B cell (primary cell): ENCODE data around the gene PGAP6. TPM values are rescaled to one million over a fixed set of nuclear protein-coding genes. Genes with fewer than 3 reads are reported as not detected.

Experiments
- ATAC-seq: fragments of 200-7000 bp; cut with Tn5 transposase; one replicate; pipeline ENCODE4 v1.10.0; 2021; ENCODE audit warnings: low read depth, mild to moderate bottlenecking, moderate number of reproducible peaks, moderate library complexity
- CTCF ChIA-PET: fragments of 350-600 bp; sonication (Branson Sonifier 250); formaldehyde crosslinking; loops from one replicate; lab custom pipeline; 2021; ENCODE audit warnings: antibody characterized with exemption, inconsistent platforms; lab: Charles Lee
- POLR2A ChIA-PET: fragments of 350-600 bp; sonication (Branson Sonifier 250); formaldehyde crosslinking; loops from one replicate; lab custom pipeline; 2021; ENCODE audit warnings: antibody characterized with exemption; lab: Charles Lee
- DNase-seq: peaks from one replicate; pipeline ENCODE4 v3.0.0; 2013
- H2AFZ ChIP-seq: 2 replicates; pipeline ENCODE4 v1.6.1; 2012; ENCODE audit warnings: mild to moderate bottlenecking, low read depth, low read length; ENCODE audit not compliant: insufficient read depth, poor library complexity, severe bottlenecking
- H3K27ac ChIP-seq, 2 donors: 1 replicate in 1 of 2; 2 replicates in 1 of 2; pipeline ENCODE4 v1.5.1; 2012 to 2013; ENCODE audit warnings: low read length in 2 of 2, mild to moderate bottlenecking in 2 of 2, moderate library complexity in 1 of 2
- H3K27me3 ChIP-seq, 4 experiments: fragments of 200-600 bp in 1 of 4; sonication (generic) in 1 of 4; replicated peaks in 1 of 4; 1 replicate in 2 of 4; 2 replicates in 2 of 4; pipeline versions ENCODE4 v1.6.1 to v1.7.0; 2013 to 2016; ENCODE audit warnings: low read length in 3 of 4, mild to moderate bottlenecking in 2 of 4, mixed read lengths in 1 of 4, moderate library complexity in 1 of 4; ENCODE audit not compliant: insufficient read depth in 4 of 4, control insufficient read depth in 3 of 4; ENCODE audit errors: control extremely low read depth in 1 of 4
- H3K36me3 ChIP-seq, 2 experiments: replicated peaks in 1 of 2; 1 replicate in 1 of 2; 2 replicates in 1 of 2; pipeline versions ENCODE4 v1.6.1 to v1.7.1; 2013; ENCODE audit warnings: low read length in 1 of 2; ENCODE audit not compliant: insufficient read depth in 2 of 2, control insufficient read depth in 1 of 2; ENCODE audit errors: control extremely low read depth in 1 of 2, extremely low read depth in 1 of 2
- H3K4me1 ChIP-seq, 2 donors: fragments of 200-600 bp in 1 of 2; sonication (generic) in 1 of 2; 1 replicate in 1 of 2; 2 replicates in 1 of 2; pipeline versions ENCODE4 v1.5.1 to v1.6.1; 2013 to 2017; ENCODE audit warnings: low read length in 2 of 2; ENCODE audit not compliant: control insufficient read depth in 2 of 2, insufficient read depth in 2 of 2
- H3K4me2 ChIP-seq: replicated peaks from 2 replicates; pipeline ENCODE3; 2012; ENCODE audit warnings: mild to moderate bottlenecking, low read depth, low read length; ENCODE audit not compliant: poor library complexity, severe bottlenecking
- H3K4me3 ChIP-seq, 5 experiments: fragments of 200-600 bp in 1 of 5; sonication (generic) in 1 of 5; 1 replicate in 3 of 5; 2 replicates in 2 of 5; pipeline versions ENCODE4 v1.5.1 to v1.7.0; 2011 to 2016; ENCODE audit warnings: low read length in 4 of 5, mild to moderate bottlenecking in 4 of 5, low read depth in 2 of 5, control low read depth in 1 of 5, moderate library complexity in 1 of 5; ENCODE audit not compliant: insufficient read depth in 1 of 5; ENCODE audit errors: control extremely low read depth in 1 of 5, extremely low read depth in 1 of 5
- H3K79me2 ChIP-seq: fragments of 200-600 bp; sonication (generic); one replicate; pipeline ENCODE4 v1.6.0; 2016; ENCODE audit warnings: low read length; ENCODE audit not compliant: control insufficient read depth, insufficient read depth
- H3K9ac ChIP-seq: fragments of 200-600 bp; sonication (generic); 2 replicates; pipeline ENCODE4 v1.6.1; 2017; ENCODE audit warnings: mild to moderate bottlenecking, low read length, moderate library complexity
- H3K9me3 ChIP-seq, 3 donors: one replicate each; pipeline versions ENCODE4 v1.6.1 to v1.7.1; 2013; ENCODE audit warnings: low read length in 2 of 3; ENCODE audit not compliant: control insufficient read depth in 2 of 3, insufficient read depth in 1 of 3; ENCODE audit errors: control extremely low read depth in 1 of 3
- H4K20me1 ChIP-seq: 2 replicates; pipeline ENCODE4 v1.6.0; 2012; ENCODE audit warnings: mild to moderate bottlenecking, low read length; ENCODE audit not compliant: insufficient read depth, control insufficient read depth, poor library complexity, severe bottlenecking
- H3K27ac Mint-ChIP-seq: one replicate; pipeline ENCODE4 v1.8.0; 2021; ENCODE audit warnings: mixed read lengths
- H3K27me3 Mint-ChIP-seq: one replicate; pipeline ENCODE4 v1.8.0; 2021; ENCODE audit warnings: mixed read lengths
- H3K4me1 Mint-ChIP-seq: one replicate; pipeline ENCODE4 v1.8.0; 2021; ENCODE audit warnings: mixed read lengths
- H3K4me3 Mint-ChIP-seq: one replicate; pipeline ENCODE4 v1.8.0; 2021; ENCODE audit warnings: mixed read lengths
- H3K9me3 Mint-ChIP-seq: one replicate; pipeline ENCODE4 v1.8.0; 2022; ENCODE audit warnings: mixed read lengths; ENCODE audit not compliant: insufficient read depth
- CTCF ChIP-seq: fragments of 200-600 bp; IDR thresholded peaks from one replicate; pipeline ENCODE4 v1.8.0; 2022; ENCODE audit warnings: antibody characterized with exemption, mild to moderate bottlenecking
- EZH2 ChIP-seq: IDR thresholded peaks from 2 replicates; pipeline ENCODE4 v1.6.1; 2012; ENCODE audit warnings: borderline replicate concordance, low read depth, mild to moderate bottlenecking, moderate library complexity, low read length; ENCODE audit not compliant: insufficient read depth, poor library complexity, severe bottlenecking
- WGBS: methylation state at CpG from one replicate; pipeline ENCODE4 v1.1.5; 2013; ENCODE audit warnings: missing lambda C conversion rate; ENCODE audit not compliant: insufficient coverage; 5-methylcytosine and 5-hydroxymethylcytosine counted together
- intact Hi-C: fragments of 100-400 bp; cut with micrococcal nuclease; formaldehyde crosslinking; loops from one replicate; pipeline ENCODE4 v1.10.0; 2022
- polyA plus RNA-seq: library from polyadenylated mRNA; depleted of rRNA; stranded (reverse); fragments of >200 nt; gene quantifications from 2 replicates; pipeline ENCODE4 v1.2.3, GENCODE V29; 2012
- total RNA-seq, 2 donors: library from RNA; stranded (reverse); fragments of 120-200 nt in 1 of 2; gene quantifications; 1 replicate in 1 of 2; 2 replicates in 1 of 2; pipeline versions ENCODE4 v1.2.3 to v1.2.4, GENCODE V29; 2013 to 2022

Gene PGAP6
- total and polyA plus RNA-seq, 2 donors (not counting 1 experiment from before 2014, with no cell fraction given), result 47.4 to 158 TPM

- DNase-seq (no peak), ATAC-seq (no peak)
- Histone ChIP-seq H3K9me3 (no peaks in the 10 kb centered on the region), H3K4me1 (peaks cover 6 to 18% of the 10 kb centered on the region in 2 donors), H3K4me3 (no peak overlapping the region), H3K9ac (no peak overlapping the region), H2AFZ (no peak overlapping the region), H3K79me2 (no peaks in the 10 kb centered on the region), H3K4me2 (no peak overlapping the region), H3K36me3 (peaks cover 0 to 37% of the 10 kb centered on the region in 2 experiments), H4K20me1 (no peaks in the 10 kb centered on the region), H3K27ac (no peak overlapping the region), H3K27me3 (peaks cover 0 to 6% (median 0%) of the 10 kb centered on the region in 4 experiments)
- Mint-ChIP-seq H3K9me3 (no peaks in the 10 kb centered on the region), H3K4me3 (no peak overlapping the region), H3K27me3 (no peaks in the 10 kb centered on the region), H3K27ac (no peak overlapping the region), H3K4me1 (peaks cover 17% of the 10 kb centered on the region)
- no peak for TF ChIP-seq EZH2
- TF ChIP-seq CTCF, result no peak
- ChIA-PET POLR2A (no interaction called here), CTCF (no interaction called here)
- 96% methylated on average over 29 of the region's 29 CpGs for WGBS
- intact Hi-C loops, result no loop called here
These were observed 13.2 kb downstream of the PGAP6 start for GRCh38 chr16:368388-369158.

GRCh38 chr16:367333-367903, 14.4 kb downstream of the PGAP6 start:
- no peaks in the 10 kb centered on the region for H4K20me1 ChIP-seq
- intact Hi-C loops, result no loop called here
- H3K79me2 ChIP-seq, result no peaks in the 10 kb centered on the region
- TF ChIP-seq EZH2, result no peak
- no peak for TF ChIP-seq CTCF
- no peak overlapping the region for H3K4me2 ChIP-seq
- POLR2A ChIA-PET, result interaction anchor here (1.1 kb wide), 1 partner anchor 15 kb away, joined by 3 read pairs; the partner anchor contains the start of gene AXIN1
- CTCF ChIA-PET, result no interaction called here
- no peak for DNase-seq
- no peak overlapping the region for H3K9ac ChIP-seq
- peaks cover 0 to 32% of the 10 kb centered on the region in 2 experiments for H3K36me3 ChIP-seq
- H3K9me3 ChIP-seq, result no peaks in the 10 kb centered on the region
- peaks cover 6 to 19% of the 10 kb centered on the region in 2 donors for H3K4me1 ChIP-seq
- peaks cover 17% of the 10 kb centered on the region for H3K4me1 Mint-ChIP-seq
- H3K27me3 Mint-ChIP-seq, result peaks cover under 1% of the 10 kb centered on the region
- H2AFZ ChIP-seq, result no peak overlapping the region
- H3K4me3 ChIP-seq, result no peak overlapping the region
- over 99% methylated on average over 17 of the region's 18 CpGs for WGBS
- peaks cover 0 to 6% (median 0%) of the 10 kb centered on the region in 4 experiments for H3K27me3 ChIP-seq
- no peak overlapping the region for H3K4me3 Mint-ChIP-seq
- H3K27ac ChIP-seq, result no peak overlapping the region
- no peaks in the 10 kb centered on the region for H3K9me3 Mint-ChIP-seq
- no peak for ATAC-seq
- no peak overlapping the region for H3K27ac Mint-ChIP-seq
